Smooth muscle cell (in vitro differentiated cells): ENCODE results near the gene SYS1. TPM values are rescaled to one million over a fixed set of nuclear protein-coding genes. Genes with fewer than 3 reads are reported as not detected.

Source experiments
- DNase-seq: peaks from one replicate; lab custom pipeline; 2025; ENCODE audit not compliant: unreplicated experiment; lab: John Stamatoyannopoulos, UW
- H2AFZ ChIP-seq: fragments of 200-600 bp; sonication (generic); 2 replicates; pipeline ENCODE4 v1.6.0; 2016; ENCODE audit warnings: antibody characterized with exemption, low read depth, mild to moderate bottlenecking
- H3F3A ChIP-seq: fragments of 200-600 bp; sonication (generic); 2 replicates; pipeline ENCODE4 v1.6.0; 2017; ENCODE audit warnings: antibody characterized with exemption, low read depth
- H3K27ac ChIP-seq: fragments of 200-600 bp; sonication (generic); 2 replicates; pipeline ENCODE4 v1.5.1; 2016; ENCODE audit warnings: low read depth, mild to moderate bottlenecking
- H3K27me3 ChIP-seq: fragments of 200-600 bp; sonication (generic); 2 replicates; pipeline ENCODE4 v1.6.1; 2016; ENCODE audit warnings: low read depth, mild to moderate bottlenecking
- H3K36me3 ChIP-seq: fragments of 200-600 bp; sonication (generic); 2 replicates; pipeline ENCODE4 v1.5.1; 2016; ENCODE audit warnings: low read depth
- H3K4me1 ChIP-seq: fragments of 200-600 bp; sonication (generic); 2 replicates; pipeline ENCODE4 v1.5.1; 2016; ENCODE audit warnings: low read depth
- H3K4me2 ChIP-seq: fragments of 200-600 bp; sonication (generic); 2 replicates; pipeline ENCODE4 v1.6.0; 2016; ENCODE audit warnings: mild to moderate bottlenecking
- H3K4me3 ChIP-seq: fragments of 200-600 bp; sonication (generic); 2 replicates; pipeline ENCODE4 v1.5.1; 2016; ENCODE audit warnings: mild to moderate bottlenecking
- H3K79me2 ChIP-seq: fragments of 200-600 bp; sonication (generic); 2 replicates; pipeline ENCODE4 v1.6.0; 2016; ENCODE audit warnings: low read depth, mild to moderate bottlenecking
- H3K9ac ChIP-seq: fragments of 200-600 bp; sonication (generic); 2 replicates; pipeline ENCODE4 v1.6.0; 2016; ENCODE audit warnings: low read depth
- H3K9me3 ChIP-seq: fragments of 200-600 bp; sonication (generic); replicated peaks from 2 replicates; pipeline ENCODE4 v1.5.1; 2016; ENCODE audit warnings: low read depth
- H4K20me1 ChIP-seq: fragments of 200-600 bp; sonication (generic); 2 replicates; pipeline ENCODE4 v1.6.0; 2016; ENCODE audit warnings: low read depth
- CTCF ChIP-seq: fragments of 200-600 bp; sonication (generic); IDR thresholded peaks from 2 replicates; pipeline ENCODE4 v1.5.1; 2017; ENCODE audit warnings: borderline replicate concordance, mild to moderate bottlenecking, antibody characterized with exemption; ENCODE audit not compliant: insufficient read depth, poor library complexity, severe bottlenecking
- WGBS: methylation state at CpG from one replicate; pipeline ENCODE4 v1.1.7; 2016; ENCODE audit warnings: low lambda C conversion rate; 5-methylcytosine and 5-hydroxymethylcytosine counted together
- polyA plus RNA-seq: library from polyadenylated mRNA; unstranded; fragments of >200 nt; fragmentation: Nextera tagmentation; extraction: Ambion mirVana; gene quantifications from 2 replicates; pipeline ENCODE4 v1.2.1, GENCODE V29; 2016
- total RNA-seq: library from RNA; depleted of rRNA; stranded (reverse); fragments of >200 nt; gene quantifications from 2 replicates; pipeline ENCODE4 v1.2.3, GENCODE V29; 2014

SYS1 gene
- total and polyA plus RNA-seq, 2 experiments from 2014 or later, result 14.5 to 17.0 TPM

GRCh38 chr20:45378191-45378590 is 15.2 kb downstream of the SYS1 start, which contains the start of gene TP53TG5:
Gene TP53TG5, minus strand, starts transcription at chr20:45378325. Its CDS starts 89 bp downstream, at chr20:45378236.
- Histone ChIP-seq H3K36me3 (no peaks in the 10 kb centered on the region), H4K20me1 (no peaks in the 10 kb centered on the region), H2AFZ (no peak within 1 kb of the TSS), H3F3A (no peaks in the 10 kb centered on the region), H3K79me2 (no peaks in the 10 kb centered on the region), H3K27ac (no peak within 1 kb of the TSS), H3K4me3 (no peak within 1 kb of the TSS), H3K9ac (no peak within 1 kb of the TSS), H3K4me2 (no peak within 1 kb of the TSS), H3K27me3 (no peaks in the 10 kb centered on the region), H3K4me1 (no peaks in the 10 kb centered on the region), H3K9me3 (no peaks in the 10 kb centered on the region)
- 100% methylated on average over 1 of the region's 1 CpG for WGBS
- TF ChIP-seq CTCF, result no peak
- no peak for DNase-seq

- Histone ChIP-seq H3K27ac (no peak overlapping the region), H3K4me3 (no peak overlapping the region), H3K79me2 (no peaks in the 10 kb centered on the region), H3F3A (no peaks in the 10 kb centered on the region), H4K20me1 (no peaks in the 10 kb centered on the region), H2AFZ (no peak overlapping the region), H3K9me3 (no peaks in the 10 kb centered on the region), H3K27me3 (no peaks in the 10 kb centered on the region), H3K4me1 (no peaks in the 10 kb centered on the region), H3K36me3 (peaks cover 4% of the 10 kb centered on the region), H3K4me2 (no peak overlapping the region), H3K9ac (no peak overlapping the region)
- TF ChIP-seq CTCF, result no peak
- WGBS, result 94% methylated on average over 1 of the region's 1 CpG
- no peak for DNase-seq
Observed at GRCh38 chr20:45387274-45387673, 24.3 kb downstream of the SYS1 start.

GRCh38 chr20:45390931-45391330 is 28.0 kb downstream of the SYS1 start:
- Histone ChIP-seq H3K36me3 (peaks cover 4% of the 10 kb centered on the region), H2AFZ (no peak overlapping the region), H3K9me3 (no peaks in the 10 kb centered on the region), H3F3A (no peaks in the 10 kb centered on the region), H4K20me1 (no peaks in the 10 kb centered on the region), H3K4me1 (no peaks in the 10 kb centered on the region), H3K4me2 (no peak overlapping the region), H3K4me3 (no peak overlapping the region), H3K9ac (no peak overlapping the region), H3K79me2 (no peaks in the 10 kb centered on the region), H3K27me3 (no peaks in the 10 kb centered on the region), H3K27ac (no peak overlapping the region)
- WGBS, result 94% methylated on average over 2 of the region's 2 CpGs
- no peak for DNase-seq
- TF ChIP-seq CTCF, result no peak

GRCh38 chr20:45391559-45391958 is 28.6 kb downstream of the SYS1 start:
- H3K27ac ChIP-seq, result no peak overlapping the region
- H3K4me3 ChIP-seq, result no peak overlapping the region
- no peaks in the 10 kb centered on the region for H3K4me1 ChIP-seq
- H2AFZ ChIP-seq, result no peak overlapping the region
- H4K20me1 ChIP-seq, result no peaks in the 10 kb centered on the region
- H3K79me2 ChIP-seq, result no peaks in the 10 kb centered on the region
- TF ChIP-seq CTCF, result no peak
- H3K9me3 ChIP-seq, result no peaks in the 10 kb centered on the region
- H3K36me3 ChIP-seq, result peaks cover 4% of the 10 kb centered on the region
- no peak for DNase-seq
- no peak overlapping the region for H3K4me2 ChIP-seq
- no peak overlapping the region for H3K9ac ChIP-seq
- WGBS, result 51% methylated on average over 2 of the region's 2 CpGs
- H3F3A ChIP-seq, result no peaks in the 10 kb centered on the region
- H3K27me3 ChIP-seq, result no peaks in the 10 kb centered on the region
